Raji (cell line): Measurements from ENCODE around the gene SP7.
A peak's percentile ranks its signal among the peaks of the same experiment; 100 is the strongest.

Experiments used
- POLR2A ChIP-seq: IDR thresholded peaks from 2 replicates; pipeline ENCODE4 v1.6.1; 2011; ENCODE audit warnings: low read depth, low read length, control low read depth; ENCODE audit not compliant: insufficient read depth

Gene SP7

DNA sequence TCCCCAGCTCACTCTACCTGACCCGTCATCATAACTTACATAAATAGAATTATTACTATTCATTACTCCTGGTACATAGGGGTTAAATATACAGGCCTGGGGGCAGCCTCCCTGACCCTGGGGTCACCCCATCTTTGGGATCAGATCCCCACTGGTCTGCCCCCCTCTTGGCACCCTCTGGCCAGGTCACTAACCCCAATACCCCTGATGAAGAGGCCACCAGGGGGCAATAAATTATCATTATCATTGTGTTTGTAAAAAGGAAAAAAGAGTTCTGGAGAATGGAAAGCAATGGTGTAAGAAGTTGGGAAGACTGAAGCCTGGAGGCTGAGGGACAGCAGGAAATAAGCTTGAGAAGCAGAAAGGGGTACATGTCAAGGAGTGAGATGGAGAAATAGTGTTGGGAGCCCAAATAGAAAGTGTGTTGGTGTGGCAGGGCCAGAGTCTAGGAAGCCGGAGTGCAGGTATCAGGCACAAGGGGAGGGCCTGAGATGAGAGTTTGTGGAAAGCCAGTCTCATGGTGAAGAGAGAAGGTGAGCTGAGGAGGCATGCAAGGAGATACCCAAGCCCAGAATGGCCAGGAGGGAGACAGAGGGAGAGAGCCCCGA lies 8.6 kb downstream of the SP7 start:
- no peak for TF ChIP-seq POLR2A

DNA sequence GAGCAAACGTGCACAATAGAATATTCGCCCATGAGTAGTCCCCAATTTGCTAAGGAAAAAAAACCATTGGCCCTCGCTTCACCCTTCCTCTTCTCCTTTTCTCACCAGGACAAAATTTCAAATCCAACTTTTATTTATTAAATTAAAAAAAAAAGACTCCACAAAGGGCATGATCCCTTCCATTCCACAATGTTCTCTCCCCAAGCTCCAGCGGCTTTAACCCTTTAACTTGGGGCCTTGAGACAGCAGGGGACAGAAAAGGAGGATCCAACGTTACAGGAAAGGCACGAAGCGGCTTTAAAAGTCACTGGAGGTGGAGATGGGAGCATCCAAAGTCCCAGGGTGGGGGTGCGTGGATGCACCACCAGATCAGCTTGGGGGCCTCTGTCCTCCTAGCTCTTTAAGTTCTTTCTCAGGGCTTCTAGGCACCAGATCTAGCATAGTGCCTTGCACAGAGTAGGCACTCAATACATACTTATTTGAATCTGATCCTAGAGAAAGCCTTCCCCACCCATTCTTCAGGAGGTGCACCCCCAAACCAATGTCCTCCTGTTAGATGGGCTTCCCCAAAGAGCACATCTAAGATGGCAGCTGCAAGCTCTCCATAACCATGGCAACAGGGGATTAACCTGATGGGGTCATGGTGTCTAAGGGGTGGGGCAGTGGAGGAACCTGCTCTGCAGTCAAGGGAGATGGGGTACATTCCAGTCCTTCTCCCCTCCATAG lies 9.5 kb downstream of the SP7 start:
- no peak for TF ChIP-seq POLR2A

DNA sequence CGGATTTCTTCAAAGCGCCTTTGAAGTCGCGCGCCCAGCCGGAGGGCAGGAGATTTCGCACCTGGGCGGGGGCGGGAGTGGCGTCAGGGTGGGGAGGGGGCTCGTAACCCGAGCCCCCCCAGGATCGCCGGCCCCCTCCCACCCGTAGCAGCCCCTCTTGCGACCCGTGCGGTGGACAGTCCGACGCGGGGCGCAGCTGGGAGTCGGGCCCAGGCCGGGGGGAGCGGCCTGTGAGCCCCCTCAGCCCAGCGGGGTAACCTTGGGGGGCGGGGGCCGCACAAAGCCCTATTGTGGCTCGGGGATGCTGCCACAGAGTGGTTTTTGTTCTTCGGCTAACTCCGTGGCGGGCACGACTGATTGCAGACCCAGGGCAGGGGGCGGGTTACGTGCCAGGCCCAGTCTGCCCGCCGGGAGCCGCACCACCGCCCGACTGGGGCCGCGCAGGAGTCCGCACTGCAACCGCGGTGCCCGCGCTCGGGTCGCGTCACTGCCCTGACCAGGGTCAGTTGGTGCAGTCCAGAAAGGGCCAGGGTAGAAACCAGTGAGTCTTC lies 10.6 kb downstream of the SP7 start:
- TF ChIP-seq POLR2A = no peak

DNA sequence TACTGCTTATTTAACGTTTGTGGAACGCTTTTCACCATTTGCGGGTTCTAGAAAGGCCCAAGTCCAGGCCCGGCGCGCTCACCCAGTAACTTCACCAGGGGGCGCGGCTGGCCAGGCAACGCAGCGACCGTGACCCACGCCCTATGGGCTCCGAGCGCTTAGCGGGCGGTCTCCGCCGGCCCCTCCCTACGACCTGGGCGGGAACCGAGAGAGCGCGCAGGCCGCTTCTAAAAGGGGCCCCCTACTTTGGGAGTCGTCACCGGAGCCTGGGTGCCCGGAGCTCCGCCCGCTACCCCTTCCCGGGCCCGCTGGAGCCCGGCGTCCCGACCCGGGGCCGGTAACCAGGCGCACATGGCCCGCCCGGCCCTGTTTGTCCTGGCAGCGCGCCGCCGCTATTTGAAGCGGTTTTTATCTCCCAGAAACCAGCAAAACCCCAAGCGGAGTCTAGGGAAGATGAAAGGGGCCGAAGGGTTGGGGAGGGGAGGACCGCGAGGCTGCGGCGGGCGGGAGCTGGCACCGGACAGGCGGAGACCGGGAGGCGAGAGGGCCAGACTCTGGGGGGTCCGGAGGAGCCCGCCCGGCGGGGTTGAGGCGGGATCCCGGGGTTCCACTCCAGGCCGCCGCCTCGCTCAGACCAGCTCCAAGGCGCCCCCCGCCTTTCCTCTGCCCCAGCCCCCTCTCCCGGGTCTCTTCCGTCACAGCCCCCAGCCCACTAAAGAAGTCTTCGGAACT lies 11.2 kb downstream of the SP7 start:
- TF ChIP-seq POLR2A = peak; percentile 56

DNA sequence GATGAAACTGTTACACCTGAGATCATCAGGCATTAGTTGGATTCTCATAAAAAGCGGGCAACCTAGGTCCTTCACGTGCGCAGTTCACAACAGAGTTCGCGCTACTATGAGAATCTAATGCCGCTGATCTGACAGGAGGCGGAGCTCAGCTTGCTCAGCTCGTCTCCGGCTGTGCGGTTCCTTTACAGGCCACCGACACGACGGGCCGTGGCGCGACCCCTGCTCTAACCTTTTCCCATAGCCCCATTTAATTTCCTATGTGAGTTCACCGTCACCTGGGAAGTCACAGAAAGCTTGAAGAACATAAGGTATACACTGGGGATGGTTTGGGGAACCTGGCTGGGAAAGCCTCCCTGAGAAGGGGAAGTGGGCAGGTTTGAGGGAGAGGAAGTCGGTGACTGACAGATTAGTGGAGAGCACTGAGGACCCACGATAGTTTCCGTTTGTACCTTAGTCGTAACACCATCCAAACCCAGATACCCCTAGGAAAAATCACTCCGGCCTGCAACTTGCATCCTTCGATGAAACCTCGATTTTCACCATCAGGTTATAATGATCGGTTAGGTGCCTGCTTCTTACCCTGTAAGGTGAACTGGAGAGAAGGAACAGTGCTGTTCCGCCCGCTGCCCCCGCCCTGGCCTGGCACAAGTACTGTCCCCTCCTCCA lies 11.9 kb downstream of the SP7 start:
- peak; percentile 39; the same call in 1 of the 2 replicates for TF ChIP-seq POLR2A

DNA sequence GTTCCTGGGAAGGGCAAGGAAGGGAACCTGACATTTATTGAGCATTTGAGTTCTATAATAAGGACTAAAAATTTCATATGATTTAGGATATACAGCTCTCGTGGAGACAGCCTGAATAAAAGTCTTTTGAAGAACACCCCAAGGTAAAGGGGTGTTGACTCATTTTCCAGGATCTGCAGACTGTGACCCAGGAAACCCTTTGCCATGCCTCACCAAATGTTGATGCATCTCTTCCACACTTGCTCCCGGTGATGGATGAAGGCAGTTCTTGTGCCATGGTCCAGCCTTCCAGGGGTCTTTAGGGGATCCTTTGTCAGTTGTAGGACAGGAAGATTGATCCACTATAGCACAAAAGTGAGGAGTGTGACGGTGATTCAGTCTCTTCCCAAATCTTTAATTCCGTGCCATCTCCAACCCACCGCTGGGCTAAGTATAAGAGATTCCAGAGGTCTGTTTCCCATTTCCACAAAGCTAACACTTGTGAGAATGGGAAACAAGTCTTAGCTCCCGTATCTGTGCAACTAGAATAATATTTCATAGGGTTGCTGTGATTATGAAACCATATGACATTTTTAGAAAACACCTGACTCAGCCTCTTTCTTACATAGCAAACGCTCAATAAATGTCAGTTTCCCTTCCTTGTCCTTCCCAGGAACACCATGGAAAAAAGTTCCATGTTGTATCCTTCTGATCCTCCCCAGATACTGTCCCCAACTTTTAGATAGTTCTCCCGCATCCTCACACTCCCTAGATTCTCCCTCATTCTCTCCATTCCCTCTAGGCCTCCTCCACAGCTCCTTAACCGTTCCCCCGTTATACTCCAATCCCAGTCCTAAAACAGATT lies 15.6 kb downstream of the SP7 start:
- no peak for TF ChIP-seq POLR2A

DNA sequence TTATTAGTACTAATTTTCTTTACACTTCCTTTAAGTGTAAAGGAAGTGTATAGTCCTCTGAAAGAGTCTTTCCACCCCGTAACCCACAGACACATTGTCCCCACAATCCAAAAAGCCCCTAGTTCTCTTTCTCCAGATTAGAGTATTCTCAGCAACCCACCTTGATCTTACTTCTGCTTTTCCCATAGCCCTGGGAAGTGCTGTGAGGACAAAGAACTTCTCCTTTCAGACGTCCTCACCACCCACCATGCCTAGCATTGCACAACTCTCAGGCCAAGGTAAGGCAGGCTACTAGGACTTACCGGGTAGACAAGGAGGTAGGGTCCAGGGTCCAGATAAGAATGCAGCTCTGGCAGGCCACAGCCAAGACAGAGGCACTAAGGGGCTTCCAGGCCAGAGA lies 22.2 kb downstream of the SP7 start:
- no peak for TF ChIP-seq POLR2A

DNA sequence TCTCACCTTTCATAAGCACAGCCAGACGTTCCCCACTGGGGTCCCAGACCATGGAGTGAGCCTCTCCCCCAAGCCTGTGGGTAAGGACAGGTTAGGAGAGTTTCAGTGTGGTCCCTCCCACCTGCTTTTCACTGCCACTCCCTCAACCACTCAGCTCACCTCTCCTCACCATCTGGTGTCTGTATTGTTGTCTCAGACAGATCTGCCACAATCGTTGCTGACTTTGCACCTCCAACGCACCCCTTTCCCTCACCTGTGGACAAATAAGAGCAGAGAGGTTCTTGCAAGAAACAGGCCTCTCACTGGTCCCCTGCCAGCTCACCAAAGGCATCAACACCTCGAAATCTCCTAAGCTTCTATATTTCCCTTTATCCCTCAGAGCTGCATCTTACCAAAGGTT lies 27.9 kb downstream of the SP7 start:
- TF ChIP-seq POLR2A = no peak

DNA sequence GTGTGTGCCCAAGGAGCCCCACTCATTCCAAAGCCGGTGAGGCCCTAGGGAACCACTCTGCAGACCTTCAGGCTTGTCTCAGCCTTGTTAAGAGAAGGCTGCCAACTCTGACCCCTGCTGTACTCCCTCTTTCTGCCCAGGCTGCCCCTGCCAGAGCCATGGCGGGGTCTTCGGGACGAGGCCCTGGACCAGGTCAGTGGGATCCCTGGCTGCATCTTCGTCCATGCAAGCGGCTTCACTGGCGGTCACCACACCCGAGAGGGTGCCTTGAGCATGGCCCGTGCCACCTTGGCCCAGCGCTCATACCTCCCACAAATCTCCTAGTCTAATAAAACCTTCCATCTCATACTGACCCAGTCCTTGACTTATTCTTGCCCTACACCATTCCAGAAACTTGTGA lies 29.3 kb downstream of the SP7 start:
- no peak for TF ChIP-seq POLR2A

DNA sequence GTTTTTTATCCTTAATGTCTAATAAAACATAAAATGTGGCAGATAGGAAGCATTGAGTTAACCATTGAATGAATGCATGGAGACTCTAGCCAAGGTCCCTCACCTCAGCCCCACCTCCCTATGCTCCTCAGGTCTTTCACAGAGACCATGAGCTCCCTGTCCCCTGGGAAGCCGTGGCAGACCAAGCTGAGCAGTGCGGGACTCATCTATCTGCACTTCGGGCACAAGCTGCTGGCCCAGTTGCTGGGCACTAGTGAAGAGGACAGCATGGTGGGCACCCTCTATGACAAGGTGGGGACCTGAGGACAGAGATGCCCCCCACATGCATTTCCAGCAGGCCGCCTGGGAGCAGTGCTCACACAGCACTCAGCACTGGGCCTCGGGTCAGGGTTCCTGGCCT lies 33.3 kb downstream of the SP7 start:
- no peak for TF ChIP-seq POLR2A

DNA sequence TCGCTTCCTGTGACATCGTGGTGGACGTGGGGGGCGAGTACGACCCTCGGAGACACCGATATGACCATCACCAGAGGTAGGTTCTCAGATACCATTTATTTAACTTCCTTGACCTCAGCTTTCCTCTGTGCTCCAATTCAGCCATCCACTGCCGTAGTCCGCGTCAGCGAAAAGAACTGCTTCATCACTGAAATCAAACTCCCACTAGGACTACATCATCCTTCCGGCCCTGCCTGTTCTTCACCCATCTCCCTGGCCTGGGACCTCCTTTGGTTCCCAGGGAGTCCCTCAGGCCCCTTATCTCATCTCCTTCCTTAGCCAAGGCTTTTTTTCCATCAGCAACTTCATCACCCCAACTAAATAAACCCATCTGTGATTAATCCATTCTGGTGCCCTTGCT lies 36.0 kb downstream of the SP7 start:
- TF ChIP-seq POLR2A = no peak

DNA sequence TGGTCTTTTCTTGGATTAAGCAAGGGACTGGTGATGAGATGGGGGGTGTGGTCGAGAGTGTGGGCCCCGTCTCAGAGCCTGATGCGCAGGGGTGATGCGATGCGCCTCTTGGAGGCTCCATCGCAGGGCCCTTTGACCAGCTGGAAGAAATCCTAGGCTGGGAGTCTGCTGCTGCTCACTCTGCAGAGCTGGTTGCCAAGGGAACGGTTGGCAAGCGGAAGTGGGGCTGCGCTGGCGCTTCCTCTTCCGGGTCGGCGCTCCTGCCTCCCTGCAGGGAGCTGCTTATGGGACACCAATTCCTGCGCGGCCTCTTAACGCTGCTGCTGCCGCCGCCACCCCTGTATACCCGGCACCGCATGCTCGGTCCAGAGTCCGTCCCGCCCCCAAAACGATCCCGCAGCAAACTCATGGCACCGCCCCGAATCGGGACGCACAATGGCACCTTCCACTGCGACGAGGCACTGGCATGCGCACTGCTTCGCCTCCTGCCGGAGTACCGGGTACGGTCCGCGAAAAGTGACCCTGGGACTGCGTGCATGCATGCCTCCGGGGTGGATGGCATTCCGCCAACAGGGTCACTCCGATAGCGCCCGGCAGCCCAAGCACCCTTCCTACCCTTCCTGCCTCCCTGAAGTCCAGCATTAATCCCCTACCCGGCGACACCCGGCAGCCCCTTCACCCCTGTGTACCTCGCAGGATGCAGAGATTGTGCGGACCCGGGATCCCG lies 36.5 kb downstream of the SP7 start, which contains the start of gene MYG1:
MYG1 (plus strand) TSS at position 242 of the 727 bp plus-strand sequence; CDS start at position 285, 43 bp downstream.
- peak; percentile 88 for TF ChIP-seq POLR2A

DNA sequence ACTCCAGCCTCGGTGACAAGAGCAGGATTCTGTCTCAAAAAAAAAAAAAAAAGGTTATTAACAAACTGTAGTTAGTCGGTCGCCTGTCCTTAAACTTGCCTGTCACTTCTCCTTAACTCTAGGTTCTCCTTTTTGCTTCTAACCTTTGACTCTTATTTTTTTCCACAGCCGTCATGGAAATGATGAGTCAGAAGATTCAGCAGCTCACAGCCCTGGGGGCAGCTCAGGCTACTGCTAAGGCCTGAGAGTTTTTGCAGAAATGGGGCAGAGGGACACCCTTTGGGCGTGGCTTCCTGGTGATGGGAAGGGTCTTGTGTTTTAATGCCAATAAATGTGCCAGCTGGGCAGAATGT lies 37.1 kb downstream of the SP7 start:
- no peak for TF ChIP-seq POLR2A

DNA sequence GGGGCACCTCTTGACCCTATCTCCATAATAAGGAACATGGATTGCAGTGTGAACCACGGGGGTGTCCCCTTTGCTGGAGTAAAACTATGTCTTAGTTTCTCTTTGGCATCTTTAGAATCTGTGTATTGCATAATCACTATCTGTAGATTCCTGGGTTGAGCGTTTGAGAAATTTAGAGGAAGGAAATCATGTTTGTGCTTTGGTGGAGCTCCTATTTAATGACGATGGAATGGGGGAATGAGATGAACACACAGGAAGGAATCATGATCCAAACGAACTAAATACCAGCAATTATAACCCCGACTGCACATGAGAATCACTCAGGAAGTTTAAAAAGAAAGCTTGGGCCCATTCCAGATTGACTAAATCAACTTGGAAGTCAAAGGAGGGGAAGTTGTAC lies 38.0 kb downstream of the SP7 start:
- TF ChIP-seq POLR2A = no peak
